HCT116 (cell line): ENCODE results near the gene DVL2. TPM values are rescaled to one million over a fixed set of nuclear protein-coding genes. Genes with fewer than 3 reads are reported as not detected.

Experiments
- ATAC-seq: fragments of 200-7000 bp; cut with Tn5 transposase; 2 replicates; pipeline ENCODE4 v1.9.1; 2020; ENCODE audit warnings: mild to moderate bottlenecking, moderate library complexity
- BruUV-seq: library from RNA; stranded (reverse); fragments of 400-500 nt; replicated peaks from 2 replicates; lab custom pipeline; 2021; lab: Mats Ljungman, UMichigan
- CTCF ChIA-PET: fragments of 300-600 bp; sonication (Branson Sonifier 250); formaldehyde crosslinking; loops from one replicate; lab custom pipeline; 2021; ENCODE audit warnings: antibody characterized with exemption; lab: Charles Lee
- POLR2A ChIA-PET: fragments of 300-600, 350-600 bp; sonication (Branson Sonifier 250); formaldehyde crosslinking; loops from one replicate; lab custom pipeline; 2021; ENCODE audit warnings: antibody characterized with exemption; lab: Charles Lee
- RAD21 ChIA-PET, 2 experiments: fragments of 300-600 bp; sonication (Branson Sonifier 250); formaldehyde crosslinking; loops; one replicate each; lab custom pipeline; 2023; ENCODE audit warnings: low total read pairs in 2 of 2; ENCODE audit not compliant: uncharacterized antibody in 2 of 2, unreplicated experiment in 2 of 2, low non-redundant PET in 1 of 2; lab: Charles Lee
- DNase-seq: peaks from one replicate; pipeline ENCODE4 v3.0.0-alpha.2; 2010; ENCODE audit warnings: low read depth, low spot score
- H2AFZ ChIP-seq: fragments of 200-600 bp; shearing (Covaris generic), sonication (generic); 2 replicates; pipeline ENCODE4 v1.6.1; 2017; ENCODE audit warnings: low read depth, mixed run types, mixed read lengths, antibody characterized with exemption, low read length; ENCODE audit not compliant: poor library complexity, severe bottlenecking
- H3K27ac ChIP-seq: 2 replicates; pipeline ENCODE4 v1.5.1; 2012; ENCODE audit warnings: low read depth, low read length
- H3K27me3 ChIP-seq: fragments of 200-600 bp; sonication (generic); 2 replicates; pipeline ENCODE4 v1.6.1; 2016; ENCODE audit warnings: mixed run types, low read length, mixed read lengths; ENCODE audit not compliant: insufficient read depth
- H3K36me3 ChIP-seq, 2 experiments: fragments of 200-500 bp in 1 of 2; fragments of 200-600 bp in 1 of 2; sonication (Bioruptor generic) in 1 of 2; sonication (generic) in 1 of 2; 2 replicates each; pipeline versions ENCODE4 v1.5.1 to v1.6.1; 2014 to 2016; ENCODE audit warnings: low read length in 2 of 2, inconsistent platforms in 1 of 2, mixed read lengths in 1 of 2, mixed run types in 1 of 2; ENCODE audit not compliant: insufficient read depth in 2 of 2, control insufficient read depth in 1 of 2
- H3K4me1 ChIP-seq, 2 experiments: fragments of 200-600 bp in 1 of 2; sonication (generic) in 1 of 2; 2 replicates each; pipeline versions ENCODE4 v1.5.1 to v1.6.1; 2012 to 2017; ENCODE audit warnings: low read length in 2 of 2, inconsistent platforms in 1 of 2, mild to moderate bottlenecking in 1 of 2, mixed read lengths in 1 of 2, mixed run types in 1 of 2, moderate library complexity in 1 of 2; ENCODE audit not compliant: insufficient read depth in 2 of 2, control insufficient read depth in 1 of 2
- H3K4me2 ChIP-seq: fragments of 200-600 bp; sonication (generic); 2 replicates; pipeline ENCODE4 v1.6.1; 2017; ENCODE audit warnings: mixed run types, low read length, mixed read lengths
- H3K4me3 ChIP-seq, 2 experiments: fragments of 200-600 bp in 1 of 2; sonication (generic) in 1 of 2; replicated peaks in 1 of 2; 2 replicates each; pipeline ENCODE4 v1.5.1; 2011 to 2016; ENCODE audit warnings: low read length in 2 of 2, control low read depth in 1 of 2, low read depth in 1 of 2, mild to moderate bottlenecking in 1 of 2, mixed read lengths in 1 of 2, mixed run types in 1 of 2
- H3K79me2 ChIP-seq: fragments of 200-600 bp; sonication (generic); 2 replicates; pipeline ENCODE4 v1.6.1; 2017; ENCODE audit warnings: mild to moderate bottlenecking, mixed run types, low read length, moderate library complexity, mixed read lengths; ENCODE audit not compliant: insufficient read depth
- H3K9ac ChIP-seq: fragments of 200-600 bp; sonication (generic); 2 replicates; pipeline ENCODE4 v1.6.1; 2016; ENCODE audit warnings: low read length, mixed read lengths
- H3K9me2 ChIP-seq: fragments of 200-600 bp; sonication (generic), shearing (Covaris generic); 2 replicates; pipeline ENCODE4 v1.6.1; 2017; ENCODE audit warnings: mixed run types, mild to moderate bottlenecking, moderate library complexity; ENCODE audit not compliant: insufficient read depth
- H3K9me3 ChIP-seq, 2 experiments: fragments of 200-500 bp in 1 of 2; fragments of 200-600 bp in 1 of 2; sonication (Bioruptor generic) in 1 of 2; sonication (generic) in 1 of 2; 2 replicates each; pipeline ENCODE4 v1.6.1; 2014 to 2017; ENCODE audit warnings: low read length in 2 of 2, mixed read lengths in 2 of 2, inconsistent platforms in 1 of 2, low read depth in 1 of 2, mild to moderate bottlenecking in 1 of 2, mixed run types in 1 of 2, moderate library complexity in 1 of 2; ENCODE audit not compliant: control insufficient read depth in 1 of 2, insufficient read depth in 1 of 2
- H4K20me1 ChIP-seq: fragments of 200-600 bp; sonication (generic), shearing (Covaris generic); 2 replicates; pipeline ENCODE4 v1.6.1; 2017; ENCODE audit warnings: mixed run types, mild to moderate bottlenecking, moderate library complexity; ENCODE audit not compliant: insufficient read depth
- CBX3 ChIP-seq: IDR thresholded peaks from 2 replicates; pipeline ENCODE4 v1.6.1; 2012; ENCODE audit warnings: low read depth
- CEBPB ChIP-seq: IDR thresholded peaks from 2 replicates; pipeline ENCODE4 v1.6.1; 2012; ENCODE audit warnings: low read depth
- ELF1 ChIP-seq: IDR thresholded peaks from 2 replicates; pipeline ENCODE4 v1.6.1; 2012; ENCODE audit warnings: low read depth, borderline replicate concordance
- EZH2 ChIP-seq: fragments of 200-600 bp; sonication (generic); IDR thresholded peaks from 2 replicates; pipeline ENCODE4 v1.6.1; 2017; ENCODE audit warnings: antibody characterized with exemption, mixed run types
- FOSL1 ChIP-seq: IDR thresholded peaks from 2 replicates; pipeline ENCODE4 v1.6.1; 2012; ENCODE audit warnings: low read depth
- JUND ChIP-seq: IDR thresholded peaks from 2 replicates; pipeline ENCODE4 v1.6.1; 2012
- POLR2A ChIP-seq: IDR thresholded peaks from 2 replicates; pipeline ENCODE4 v1.7.0; 2011; ENCODE audit warnings: borderline replicate concordance; ENCODE audit not compliant: insufficient read depth, insufficient read length; ENCODE audit errors: extremely low read depth
- SIN3A ChIP-seq: IDR thresholded peaks from 2 replicates; pipeline ENCODE4 v1.6.1; 2012; ENCODE audit warnings: low read depth
- SP1 ChIP-seq: IDR thresholded peaks from 2 replicates; pipeline ENCODE4 v1.6.1; 2012; ENCODE audit warnings: low read depth
- SRF ChIP-seq: IDR thresholded peaks from 2 replicates; pipeline ENCODE4 v1.6.1; 2012; ENCODE audit warnings: low read depth
- TCF7L2 ChIP-seq: IDR thresholded peaks from 2 replicates; pipeline ENCODE4 v1.7.0; 2011; ENCODE audit warnings: borderline replicate concordance, inconsistent platforms; ENCODE audit not compliant: insufficient read depth, insufficient read length; ENCODE audit errors: extremely low read depth
- YY1 ChIP-seq: IDR thresholded peaks from 2 replicates; pipeline ENCODE4 v1.6.1; 2011; ENCODE audit warnings: low read length, low read depth, moderate library complexity, mild to moderate bottlenecking; ENCODE audit not compliant: insufficient replicate concordance; ENCODE audit errors: extremely low read depth
- ZFX ChIP-seq: fragments of 450-650 bp; IDR thresholded peaks from 2 replicates; pipeline ENCODE4 v1.6.1; 2017
- ZNF274 ChIP-seq: fragments of 200-500 bp; sonication (Bioruptor generic); IDR thresholded peaks from 2 replicates; pipeline ENCODE4 v1.6.1; 2014; ENCODE audit warnings: mild to moderate bottlenecking, low read depth, low read length, inconsistent platforms
- intact Hi-C: fragments of 100-400 bp; cut with micrococcal nuclease; formaldehyde crosslinking; loops from 2 replicates; pipeline ENCODE4 v1.10.0; 2022
- total RNA-seq: library from RNA; stranded (reverse); gene quantifications from one replicate; pipeline ENCODE4 v1.2.1, GENCODE V29; 2021; ENCODE audit not compliant: unreplicated experiment
- TF ChIP-seq, protein P1 (sequence below), 3 experiments: fragments of 200-600 bp in 1 of 3; sonication (generic) in 1 of 3; IDR thresholded peaks in 2 of 3; conservative IDR thresholded peaks in 1 of 3; 2 replicates each; pipeline ENCODE4 v1.5.1; 2012 to 2017; ENCODE audit warnings: low read depth in 2 of 3, low read length in 2 of 3, antibody characterized with exemption in 1 of 3, borderline replicate concordance in 1 of 3, control low read depth in 1 of 3, mild to moderate bottlenecking in 1 of 3, mixed read lengths in 1 of 3, mixed run types in 1 of 3, moderate library complexity in 1 of 3; ENCODE audit not compliant: insufficient read depth in 1 of 3
- TF ChIP-seq, protein P2 (sequence below): IDR thresholded peaks from 2 replicates; pipeline ENCODE4 v1.6.1; 2012
- TF ChIP-seq, protein P3 (sequence below): IDR thresholded peaks from 2 replicates; pipeline ENCODE4 v1.6.1; 2011; ENCODE audit warnings: mild to moderate bottlenecking, low read length, moderate library complexity; ENCODE audit not compliant: insufficient replicate concordance; ENCODE audit errors: extremely low read depth
- TF ChIP-seq, protein P4 (sequence below): IDR thresholded peaks from 2 replicates; pipeline ENCODE4 v1.6.1; 2012
- TF ChIP-seq, protein P5 (sequence below): IDR thresholded peaks from 2 replicates; pipeline ENCODE4 v1.6.1; 2012; ENCODE audit warnings: low read depth

Gene DVL2
- total RNA-seq, 1 experiment from 2014 or later = 69.7 TPM

DNA sequence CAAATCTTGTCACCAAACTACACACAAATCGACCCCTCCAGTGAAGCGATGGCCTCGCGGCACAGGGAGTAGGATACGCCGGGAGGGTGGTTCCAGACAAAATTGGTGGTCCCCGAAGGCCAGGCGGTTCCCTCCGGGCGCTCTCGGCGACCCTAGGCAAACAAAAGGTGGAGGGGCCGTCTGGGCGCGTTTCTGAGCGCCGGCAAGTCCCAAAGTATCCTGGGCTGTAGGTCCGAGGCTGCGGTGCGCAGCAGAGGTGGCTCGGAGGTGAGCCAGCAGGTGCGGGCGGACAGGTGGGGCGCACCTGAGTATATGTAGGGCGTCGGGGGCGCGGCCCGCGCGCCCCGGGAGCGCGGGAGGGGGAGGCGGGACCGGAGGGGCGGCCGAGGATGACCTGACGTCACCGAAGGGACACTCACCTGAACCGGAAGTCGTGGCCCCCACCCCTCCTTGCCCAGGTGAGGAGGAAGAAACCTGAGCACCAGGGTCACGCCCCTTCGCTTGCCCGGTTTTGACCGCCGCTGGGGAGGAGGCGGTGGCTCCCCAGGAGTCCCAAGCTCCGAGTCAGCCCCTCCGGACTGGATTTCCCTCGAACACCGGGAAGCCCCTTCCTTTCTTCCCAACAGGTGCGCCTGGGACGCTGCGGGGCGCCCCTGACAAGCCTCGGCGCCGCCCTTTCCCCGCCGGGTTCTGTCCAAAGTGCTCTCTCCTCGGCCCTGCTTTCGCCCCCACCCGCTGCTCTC is 28.0 kb upstream of the DVL2 start, which contains the start of gene CLDN7:
TSS of gene CLDN7 (minus strand) at position 287 of the 743 bp plus-strand sequence. CDS start 435 bp downstream, outside the sequence.
- intact Hi-C loops = loop anchor here (1.0 to 10.0 kb wide), 4 partner anchors 10 to 172 kb away; partner anchors contain the start of genes ELP5, FGF11, SLC2A4 and TMEM102
- H3K4me3 ChIP-seq = peak within 1 kb of the TSS; percentile 98 to 99
- peaks cover 9 to 21% of the 10 kb centered on the region in 2 experiments for H3K36me3 ChIP-seq
- H3K9me2 ChIP-seq = no peaks in the 10 kb centered on the region
- H4K20me1 ChIP-seq = peaks cover 5% of the 10 kb centered on the region; the same call in 1 of the 2 replicates
- H3K27ac ChIP-seq = peak within 1 kb of the TSS; percentile 94
- H3K9ac ChIP-seq = peak within 1 kb of the TSS; percentile 99
- peak within 1 kb of the TSS; percentile 90 for H3K4me2 ChIP-seq
- H2AFZ ChIP-seq = no peak within 1 kb of the TSS
- CTCF ChIA-PET = no interaction called here
- DNase-seq (peak; percentile 93), ATAC-seq (peak; percentile 62)
- no TSS peak for BruUV-seq
- H3K79me2 ChIP-seq = peaks cover 48% of the 10 kb centered on the region
- RAD21 ChIA-PET = no interaction called here
- H3K9me3 ChIP-seq = no peaks in the 10 kb centered on the region
- POLR2A ChIA-PET = interaction anchor here (1.1 to 1.6 kb wide), 3 partner anchors 18 to 72 kb away, joined by 3 to 7 read pairs (median 6); partner anchors contain the start of gene SLC2A4
- peaks cover 42 to 70% of the 10 kb centered on the region in 2 experiments for H3K4me1 ChIP-seq
- no peaks in the 10 kb centered on the region for H3K27me3 ChIP-seq
- peak; percentile 25 for TF ChIP-seq YY1
- TF ChIP-seq, protein P1, sequence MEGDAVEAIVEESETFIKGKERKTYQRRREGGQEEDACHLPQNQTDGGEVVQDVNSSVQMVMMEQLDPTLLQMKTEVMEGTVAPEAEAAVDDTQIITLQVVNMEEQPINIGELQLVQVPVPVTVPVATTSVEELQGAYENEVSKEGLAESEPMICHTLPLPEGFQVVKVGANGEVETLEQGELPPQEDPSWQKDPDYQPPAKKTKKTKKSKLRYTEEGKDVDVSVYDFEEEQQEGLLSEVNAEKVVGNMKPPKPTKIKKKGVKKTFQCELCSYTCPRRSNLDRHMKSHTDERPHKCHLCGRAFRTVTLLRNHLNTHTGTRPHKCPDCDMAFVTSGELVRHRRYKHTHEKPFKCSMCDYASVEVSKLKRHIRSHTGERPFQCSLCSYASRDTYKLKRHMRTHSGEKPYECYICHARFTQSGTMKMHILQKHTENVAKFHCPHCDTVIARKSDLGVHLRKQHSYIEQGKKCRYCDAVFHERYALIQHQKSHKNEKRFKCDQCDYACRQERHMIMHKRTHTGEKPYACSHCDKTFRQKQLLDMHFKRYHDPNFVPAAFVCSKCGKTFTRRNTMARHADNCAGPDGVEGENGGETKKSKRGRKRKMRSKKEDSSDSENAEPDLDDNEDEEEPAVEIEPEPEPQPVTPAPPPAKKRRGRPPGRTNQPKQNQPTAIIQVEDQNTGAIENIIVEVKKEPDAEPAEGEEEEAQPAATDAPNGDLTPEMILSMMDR (IDR thresholded peaks at IDR 0.05 in 2 of 3, conservative IDR thresholded peaks at IDR 0.05 in 1 of 3; ENCODE audit: borderline replicate concordance in 1 of 3, insufficient read depth in 1 of 3, low read depth in 2 of 3, low read length in 2 of 3) = peak in 2 of 3 experiments; percentile 25 to 42; a peak in 2 of 6 replicates
- TF ChIP-seq EZH2 = no peak
- no peak for TF ChIP-seq ZFX
- TF ChIP-seq, protein P2, sequence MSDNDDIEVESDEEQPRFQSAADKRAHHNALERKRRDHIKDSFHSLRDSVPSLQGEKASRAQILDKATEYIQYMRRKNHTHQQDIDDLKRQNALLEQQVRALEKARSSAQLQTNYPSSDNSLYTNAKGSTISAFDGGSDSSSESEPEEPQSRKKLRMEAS = peak; percentile 86
- TF ChIP-seq CEBPB = no peak
- TF ChIP-seq TCF7L2 = no peak
- TF ChIP-seq, protein P3, sequence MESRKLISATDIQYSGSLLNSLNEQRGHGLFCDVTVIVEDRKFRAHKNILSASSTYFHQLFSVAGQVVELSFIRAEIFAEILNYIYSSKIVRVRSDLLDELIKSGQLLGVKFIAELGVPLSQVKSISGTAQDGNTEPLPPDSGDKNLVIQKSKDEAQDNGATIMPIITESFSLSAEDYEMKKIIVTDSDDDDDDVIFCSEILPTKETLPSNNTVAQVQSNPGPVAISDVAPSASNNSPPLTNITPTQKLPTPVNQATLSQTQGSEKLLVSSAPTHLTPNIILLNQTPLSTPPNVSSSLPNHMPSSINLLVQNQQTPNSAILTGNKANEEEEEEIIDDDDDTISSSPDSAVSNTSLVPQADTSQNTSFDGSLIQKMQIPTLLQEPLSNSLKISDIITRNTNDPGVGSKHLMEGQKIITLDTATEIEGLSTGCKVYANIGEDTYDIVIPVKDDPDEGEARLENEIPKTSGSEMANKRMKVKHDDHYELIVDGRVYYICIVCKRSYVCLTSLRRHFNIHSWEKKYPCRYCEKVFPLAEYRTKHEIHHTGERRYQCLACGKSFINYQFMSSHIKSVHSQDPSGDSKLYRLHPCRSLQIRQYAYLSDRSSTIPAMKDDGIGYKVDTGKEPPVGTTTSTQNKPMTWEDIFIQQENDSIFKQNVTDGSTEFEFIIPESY = no peak
- peak; percentile 98 for TF ChIP-seq SIN3A
- TF ChIP-seq JUND = peak; percentile 55
- TF ChIP-seq, protein P4, sequence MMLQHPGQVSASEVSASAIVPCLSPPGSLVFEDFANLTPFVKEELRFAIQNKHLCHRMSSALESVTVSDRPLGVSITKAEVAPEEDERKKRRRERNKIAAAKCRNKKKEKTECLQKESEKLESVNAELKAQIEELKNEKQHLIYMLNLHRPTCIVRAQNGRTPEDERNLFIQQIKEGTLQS = no peak
- TF ChIP-seq CBX3 = no peak
- no peak; the same call in 1 of the 2 replicates for TF ChIP-seq ELF1
- peak; percentile 88 for TF ChIP-seq SP1
- no peak for TF ChIP-seq FOSL1
- no peak for TF ChIP-seq ZNF274
- TF ChIP-seq, protein P5, sequence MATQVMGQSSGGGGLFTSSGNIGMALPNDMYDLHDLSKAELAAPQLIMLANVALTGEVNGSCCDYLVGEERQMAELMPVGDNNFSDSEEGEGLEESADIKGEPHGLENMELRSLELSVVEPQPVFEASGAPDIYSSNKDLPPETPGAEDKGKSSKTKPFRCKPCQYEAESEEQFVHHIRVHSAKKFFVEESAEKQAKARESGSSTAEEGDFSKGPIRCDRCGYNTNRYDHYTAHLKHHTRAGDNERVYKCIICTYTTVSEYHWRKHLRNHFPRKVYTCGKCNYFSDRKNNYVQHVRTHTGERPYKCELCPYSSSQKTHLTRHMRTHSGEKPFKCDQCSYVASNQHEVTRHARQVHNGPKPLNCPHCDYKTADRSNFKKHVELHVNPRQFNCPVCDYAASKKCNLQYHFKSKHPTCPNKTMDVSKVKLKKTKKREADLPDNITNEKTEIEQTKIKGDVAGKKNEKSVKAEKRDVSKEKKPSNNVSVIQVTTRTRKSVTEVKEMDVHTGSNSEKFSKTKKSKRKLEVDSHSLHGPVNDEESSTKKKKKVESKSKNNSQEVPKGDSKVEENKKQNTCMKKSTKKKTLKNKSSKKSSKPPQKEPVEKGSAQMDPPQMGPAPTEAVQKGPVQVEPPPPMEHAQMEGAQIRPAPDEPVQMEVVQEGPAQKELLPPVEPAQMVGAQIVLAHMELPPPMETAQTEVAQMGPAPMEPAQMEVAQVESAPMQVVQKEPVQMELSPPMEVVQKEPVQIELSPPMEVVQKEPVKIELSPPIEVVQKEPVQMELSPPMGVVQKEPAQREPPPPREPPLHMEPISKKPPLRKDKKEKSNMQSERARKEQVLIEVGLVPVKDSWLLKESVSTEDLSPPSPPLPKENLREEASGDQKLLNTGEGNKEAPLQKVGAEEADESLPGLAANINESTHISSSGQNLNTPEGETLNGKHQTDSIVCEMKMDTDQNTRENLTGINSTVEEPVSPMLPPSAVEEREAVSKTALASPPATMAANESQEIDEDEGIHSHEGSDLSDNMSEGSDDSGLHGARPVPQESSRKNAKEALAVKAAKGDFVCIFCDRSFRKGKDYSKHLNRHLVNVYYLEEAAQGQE = no peak
- TF ChIP-seq POLR2A = peak; percentile 96
- TF ChIP-seq SRF = no peak; the same call in 1 of the 2 replicates
